ENCODE results near the gene TSC22D1. TPM values are rescaled to one million over a fixed set of nuclear protein-coding genes. Genes with fewer than 3 reads are reported as not detected.
A peak's percentile ranks its signal among the peaks of the same experiment; 100 is the strongest.

The TSC22D1 gene
- polyA plus RNA-seq, 1 donor (not counting 4 experiments of a cell fraction or from before 2014, with no cell fraction given): 177 TPM

GRCh38 chr13:44435142-44435918 lies 140.8 kb downstream of the TSC22D1 start:
- Histone ChIP-seq H3K79me2 (ENCODE audit: control insufficient read depth, insufficient read depth, low read length) (peaks cover 22% of the 10 kb centered on the region), H3K4me3 (ENCODE audit: control insufficient read depth in 2 of 3, extremely low read depth in 1 of 3, insufficient read depth in 2 of 3, low read depth in 1 of 3, low read length in 3 of 3) (peak overlapping the region; percentile 76 to 90 (median 80)), H3K9me1 (ENCODE audit: control insufficient read depth, extremely low read depth, insufficient read depth, low read length) (no peaks in the 10 kb centered on the region), H3K4me1 (ENCODE audit: control insufficient read depth, extremely low read depth, insufficient read depth, low read length) (peaks cover 14% of the 10 kb centered on the region), H3K27me3 (ENCODE audit: control insufficient read depth, extremely low read depth, insufficient read depth, low read length) (no peaks in the 10 kb centered on the region), H3K4me2 (ENCODE audit: control insufficient read depth, extremely low read depth, insufficient read depth, low read depth, low read length) (peak overlapping the region; percentile 81), H3K27ac (ENCODE audit: control insufficient read depth, insufficient read depth, low read length) (peak overlapping the region; percentile 95), H2AFZ (ENCODE audit: control insufficient read depth, low read length) (no peak overlapping the region), H3K9me3 (ENCODE audit: control insufficient read depth, low read depth, low read length) (no peaks in the 10 kb centered on the region), H4K20me1 (ENCODE audit: control insufficient read depth, extremely low read depth, insufficient read depth, low read length) (peaks cover 2% of the 10 kb centered on the region), H3K36me3 (ENCODE audit: control insufficient read depth in 2 of 2, extremely low read depth in 1 of 2, insufficient read depth in 2 of 2, low read length in 2 of 2) (peaks cover 7 to 21% of the 10 kb centered on the region in 2 experiments), H3K9ac (ENCODE audit: control insufficient read depth, extremely low read depth, insufficient read depth, low read length) (peak overlapping the region; percentile 97)
- FAIRE-seq (peak; percentile 95), DNase-seq (ENCODE audit: low read depth, low spot score) (peak; percentile 73)
- dilution Hi-C loops (cut with MboI; ENCODE audit: extremely low pct_ligation_motif_present, low sequenced_read_pairs): loop anchor here (25.0 kb wide), 1 partner anchor 398 kb away; no protein-coding TSS in a partner anchor
- no peak for TF ChIP-seq EZH2 (IDR thresholded peaks at IDR 0.05; ENCODE audit: low read length)
- no peak for TF ChIP-seq CTCF (optimal IDR thresholded peaks at IDR 0.05 in 1 of 3, IDR thresholded peaks at IDR 0.05 in 1 of 3, conservative IDR thresholded peaks at IDR 0.05 in 1 of 3; ENCODE audit: extremely low read depth in 1 of 3, insufficient read depth in 2 of 3, low read length in 3 of 3)

GRCh38 chr13:44434766-44435141 lies 141.4 kb downstream of the TSC22D1 start:
- H3K36me3 ChIP-seq (ENCODE audit: control insufficient read depth in 2 of 2, extremely low read depth in 1 of 2, insufficient read depth in 2 of 2, low read length in 2 of 2): peaks cover 7 to 21% of the 10 kb centered on the region in 2 experiments
- H4K20me1 ChIP-seq (ENCODE audit: control insufficient read depth, extremely low read depth, insufficient read depth, low read length): peaks cover 2% of the 10 kb centered on the region
- no peaks in the 10 kb centered on the region for H3K27me3 ChIP-seq (ENCODE audit: control insufficient read depth, extremely low read depth, insufficient read depth, low read length)
- H3K9me1 ChIP-seq (ENCODE audit: control insufficient read depth, extremely low read depth, insufficient read depth, low read length): no peaks in the 10 kb centered on the region
- H3K79me2 ChIP-seq (ENCODE audit: control insufficient read depth, insufficient read depth, low read length): peaks cover 22% of the 10 kb centered on the region
- no peak for FAIRE-seq
- peaks cover 14% of the 10 kb centered on the region for H3K4me1 ChIP-seq (ENCODE audit: control insufficient read depth, extremely low read depth, insufficient read depth, low read length)
- TF ChIP-seq EZH2 (IDR thresholded peaks at IDR 0.05; ENCODE audit: low read length): no peak
- no peak for TF ChIP-seq CTCF (optimal IDR thresholded peaks at IDR 0.05 in 1 of 3, IDR thresholded peaks at IDR 0.05 in 1 of 3, conservative IDR thresholded peaks at IDR 0.05 in 1 of 3; ENCODE audit: extremely low read depth in 1 of 3, insufficient read depth in 2 of 3, low read length in 3 of 3)
- H3K27ac ChIP-seq (ENCODE audit: control insufficient read depth, insufficient read depth, low read length): peak overlapping the region; percentile 74
- H3K4me2 ChIP-seq (ENCODE audit: control insufficient read depth, extremely low read depth, insufficient read depth, low read depth, low read length): peak overlapping the region; percentile 81
- DNase-seq (ENCODE audit: low read depth, low spot score): no peak
- no peak overlapping the region for H2AFZ ChIP-seq (ENCODE audit: control insufficient read depth, low read length)
- peak overlapping the region; percentile 68 to 80 (median 76) for H3K4me3 ChIP-seq (ENCODE audit: control insufficient read depth in 2 of 3, extremely low read depth in 1 of 3, insufficient read depth in 2 of 3, low read depth in 1 of 3, low read length in 3 of 3)
- H3K9me3 ChIP-seq (ENCODE audit: control insufficient read depth, low read depth, low read length): no peaks in the 10 kb centered on the region
- H3K9ac ChIP-seq (ENCODE audit: control insufficient read depth, extremely low read depth, insufficient read depth, low read length): peak overlapping the region; percentile 97
- dilution Hi-C loops (cut with MboI; ENCODE audit: extremely low pct_ligation_motif_present, low sequenced_read_pairs): loop anchor here (25.0 kb wide), 1 partner anchor 397 kb away; no protein-coding TSS in a partner anchor

Measured in keratinocyte (primary cell).